ENCODE results near the gene PGS1.

The PGS1 gene

DNA sequence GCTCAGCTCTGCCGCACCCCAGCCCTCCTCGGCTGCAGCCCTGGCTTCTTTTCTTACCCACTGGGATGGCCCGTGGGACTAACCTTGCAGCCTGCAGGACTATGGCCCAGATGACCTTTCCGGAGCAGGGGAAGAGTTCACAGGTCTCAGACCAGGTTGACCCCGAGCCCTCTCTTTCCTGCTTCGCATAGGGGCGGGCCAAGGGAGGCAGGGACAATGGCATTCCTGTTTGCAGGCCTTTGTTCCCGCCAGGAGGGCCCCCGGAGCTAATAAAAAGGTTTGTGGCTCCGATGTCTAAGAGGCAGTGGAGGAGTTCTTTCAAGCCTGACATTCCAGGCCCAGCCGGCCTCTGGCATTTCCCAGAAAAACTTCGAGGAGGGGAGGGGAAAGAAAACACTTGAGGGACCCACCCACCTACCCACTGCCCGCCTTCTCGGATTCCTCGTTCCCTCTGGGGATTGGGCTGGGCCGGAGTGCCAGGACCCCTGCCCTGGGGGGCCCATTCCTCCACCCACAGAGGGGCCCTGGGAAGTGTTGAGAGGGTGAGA, 12.8 kb upstream of the PGS1 start:
- no peak for DNase-seq (ENCODE audit: low read depth)

DNA sequence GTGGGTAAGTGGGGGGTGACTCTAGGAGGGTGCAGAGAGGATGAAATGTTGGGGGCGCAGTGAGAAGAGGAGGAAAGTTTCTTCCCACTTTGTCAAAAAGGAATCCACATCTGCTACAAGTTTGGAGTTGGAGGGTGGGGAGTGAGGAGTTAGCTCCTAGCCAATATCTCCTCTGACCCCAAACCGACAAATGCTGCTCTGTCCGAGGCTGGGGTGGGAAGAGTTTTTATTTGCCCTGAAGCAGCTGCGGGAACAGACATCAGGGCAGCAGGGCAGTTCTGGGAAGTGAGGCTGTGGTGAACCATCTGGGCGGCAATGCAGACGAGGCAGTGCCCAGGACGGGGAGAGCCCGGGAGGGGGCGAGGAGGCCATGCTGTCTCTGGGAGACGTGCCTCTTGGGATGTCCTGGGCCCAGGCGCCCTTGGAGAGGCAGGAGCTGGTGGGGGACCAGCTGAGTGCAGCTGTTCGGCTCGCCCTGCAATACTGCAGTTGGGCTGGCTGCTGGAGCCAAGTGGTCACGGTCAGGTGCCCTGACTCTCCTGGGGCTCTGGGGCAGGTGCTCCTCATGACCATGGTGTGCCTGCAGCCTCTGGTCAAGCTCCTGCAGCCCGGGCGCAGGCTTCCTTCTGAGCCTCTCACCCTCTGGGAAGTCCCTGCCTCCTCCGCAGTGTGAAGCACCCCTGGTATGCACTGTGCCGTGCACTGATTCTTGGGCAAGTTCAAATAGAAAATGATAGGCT, 12.2 kb upstream of the PGS1 start:
- DNase-seq (ENCODE audit: low read depth) = no peak

DNA sequence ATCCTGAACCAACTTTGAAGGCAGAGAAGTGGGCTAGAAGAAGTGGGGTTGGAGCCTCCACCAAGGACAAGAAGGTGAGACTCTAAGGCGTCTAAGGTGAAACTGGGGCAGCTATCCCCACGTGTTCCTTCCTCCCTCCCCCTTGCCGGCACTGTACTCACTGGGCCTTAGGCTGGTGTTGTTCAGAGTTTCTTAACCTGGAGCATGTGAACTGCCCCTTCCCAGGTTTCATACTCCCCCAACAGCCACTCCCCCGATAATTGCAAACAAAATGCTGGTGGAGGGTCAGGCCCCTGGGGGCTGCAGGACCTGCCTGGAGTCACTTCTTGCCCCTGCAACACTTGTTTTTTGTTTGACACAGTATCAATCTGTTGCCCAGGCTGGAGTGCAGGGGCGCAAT, 11.3 kb upstream of the PGS1 start:
- DNase-seq (ENCODE audit: low read depth) = no peak

DNA sequence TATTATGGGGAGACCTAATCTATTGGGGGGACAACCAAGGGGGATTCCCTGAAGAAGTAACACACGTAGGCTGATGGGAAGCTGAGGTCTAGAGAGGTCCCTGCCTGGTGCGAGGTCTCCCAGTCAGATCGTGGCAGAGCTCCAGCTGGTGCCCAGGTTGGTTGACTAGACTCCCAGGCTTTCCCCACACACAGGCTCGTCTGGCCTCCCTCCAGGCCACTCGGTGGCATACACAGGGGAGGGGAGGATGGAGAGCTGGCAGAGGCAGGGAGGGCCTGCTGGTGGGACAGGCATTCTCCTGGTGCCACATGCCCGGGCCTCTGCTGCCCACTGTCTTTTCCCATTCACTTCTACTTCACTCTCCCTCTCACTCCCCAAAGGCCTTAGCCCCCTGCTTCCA, 10.1 kb upstream of the PGS1 start:
- DNase-seq (ENCODE audit: low read depth) = no peak

DNA sequence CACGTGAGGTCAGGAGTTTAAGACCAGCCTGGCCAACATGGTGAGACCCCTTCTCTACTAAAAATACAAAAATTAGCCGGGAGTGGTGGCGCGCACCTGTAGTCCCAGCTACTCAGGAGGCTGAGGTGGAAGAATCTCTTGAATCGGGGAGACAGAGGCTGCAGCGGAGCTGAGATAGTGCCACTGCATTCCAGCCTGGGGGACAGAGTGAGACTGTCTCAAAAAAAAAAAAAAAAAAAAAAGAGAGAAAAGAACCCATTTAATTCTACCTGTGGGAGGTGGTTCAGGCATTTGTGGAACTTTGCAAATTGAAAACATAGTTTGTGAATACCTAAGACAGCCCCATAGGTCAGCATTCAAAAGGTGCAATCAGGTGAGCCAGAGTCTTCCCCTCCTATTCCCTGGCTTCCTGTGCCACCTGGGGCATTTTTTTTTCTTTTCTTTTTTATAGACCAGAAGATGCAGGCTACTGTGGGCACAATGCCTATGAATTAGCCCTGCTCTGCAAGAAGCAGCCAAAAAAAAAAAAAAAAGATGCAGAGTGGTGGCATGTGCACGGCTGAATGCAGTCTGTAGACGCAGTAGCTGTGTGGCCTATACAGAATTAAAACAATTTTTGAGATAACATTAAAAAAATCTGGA, 9.5 kb upstream of the PGS1 start:
- DNase-seq (ENCODE audit: low read depth) = no peak

GRCh38 chr17:78369791-78370381, 8.6 kb upstream of the PGS1 start:
- DNase-seq (ENCODE audit: low read depth) = no peak

DNA sequence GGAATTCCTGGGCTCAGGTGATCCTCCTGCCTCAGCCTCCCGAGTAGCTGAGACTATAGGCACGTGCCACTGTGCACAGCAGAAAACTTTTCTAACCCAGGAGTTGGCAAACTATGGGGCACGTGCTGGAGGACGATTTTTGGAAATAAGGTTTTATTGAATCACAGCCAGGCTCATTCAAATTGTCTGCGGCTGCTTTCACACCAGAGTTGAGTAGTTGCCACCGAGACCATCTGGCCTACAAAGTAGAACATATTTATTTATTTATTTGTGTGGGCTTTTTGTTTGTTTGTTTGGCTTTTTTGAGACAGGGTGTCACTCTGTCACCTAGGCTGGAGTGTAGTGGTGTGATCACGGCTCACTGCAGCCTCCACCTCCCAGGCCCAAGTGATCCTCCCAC, 7.4 kb upstream of the PGS1 start:
- no peak for DNase-seq (ENCODE audit: low read depth)

GRCh38 chr17:78372841-78373240, 5.6 kb upstream of the PGS1 start:
- DNase-seq (ENCODE audit: low read depth) = no peak

DNA sequence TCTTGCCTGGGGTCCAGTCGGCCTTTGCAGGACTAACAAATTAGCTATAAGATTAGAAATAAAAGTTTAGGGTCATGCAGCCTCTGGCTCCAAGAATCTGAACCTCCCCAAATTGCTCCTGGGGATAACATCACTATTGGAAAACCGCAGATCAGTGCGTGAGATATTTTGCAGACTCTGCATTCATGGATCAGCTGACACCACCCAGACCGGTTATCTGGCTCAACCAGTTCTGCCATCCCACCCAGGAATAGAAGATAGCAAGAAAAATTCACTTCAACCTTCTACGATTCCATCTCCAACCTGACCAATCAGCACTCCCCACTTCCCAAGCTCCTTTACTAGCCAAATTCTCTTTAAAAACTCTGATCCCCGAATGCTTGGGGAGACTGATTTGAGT, 4.3 kb upstream of the PGS1 start:
- DNase-seq (ENCODE audit: low read depth) = no peak

GRCh38 chr17:78374631-78375274, 3.7 kb upstream of the PGS1 start:
- no peak for DNase-seq (ENCODE audit: low read depth)

DNA sequence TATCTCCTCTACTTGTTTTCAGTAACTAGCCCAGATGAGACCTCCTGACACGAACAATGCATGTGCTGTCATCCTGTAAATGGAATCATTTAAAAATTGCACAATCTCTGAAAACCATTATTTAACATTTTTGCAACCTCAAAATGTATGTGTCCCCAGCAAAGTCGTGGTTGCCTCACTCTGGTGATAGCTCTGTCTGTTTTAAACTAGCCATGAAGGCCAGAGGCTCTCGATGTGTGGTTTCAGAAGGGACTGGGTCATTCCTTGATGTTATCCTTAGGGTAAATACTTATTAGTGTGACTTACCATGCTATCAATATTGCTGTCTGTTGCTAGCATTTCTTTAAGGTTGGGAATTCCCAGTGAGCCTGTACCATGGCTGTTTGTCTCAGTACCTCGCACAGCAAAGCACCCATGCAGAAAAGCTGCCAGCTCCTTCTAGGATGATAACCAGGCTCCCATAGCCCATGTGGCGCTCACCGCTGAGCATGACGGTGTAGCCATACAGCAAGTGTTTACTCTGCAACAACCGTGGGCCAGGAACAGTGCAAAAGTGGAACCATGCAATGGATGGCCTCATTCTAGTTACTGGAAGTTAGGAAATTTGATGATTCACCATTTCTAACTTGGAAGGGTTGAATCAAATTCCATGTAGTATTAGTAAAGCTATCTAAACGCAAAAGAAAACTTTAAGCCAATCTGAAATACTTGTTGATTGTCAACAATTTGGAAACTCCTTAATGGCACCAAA, 2.9 kb upstream of the PGS1 start:
- DNase-seq (ENCODE audit: low read depth) = no peak

- no peak for DNase-seq (ENCODE audit: low read depth)
These were observed 2.3 kb upstream of the PGS1 start for GRCh38 chr17:78376161-78376560.

DNA sequence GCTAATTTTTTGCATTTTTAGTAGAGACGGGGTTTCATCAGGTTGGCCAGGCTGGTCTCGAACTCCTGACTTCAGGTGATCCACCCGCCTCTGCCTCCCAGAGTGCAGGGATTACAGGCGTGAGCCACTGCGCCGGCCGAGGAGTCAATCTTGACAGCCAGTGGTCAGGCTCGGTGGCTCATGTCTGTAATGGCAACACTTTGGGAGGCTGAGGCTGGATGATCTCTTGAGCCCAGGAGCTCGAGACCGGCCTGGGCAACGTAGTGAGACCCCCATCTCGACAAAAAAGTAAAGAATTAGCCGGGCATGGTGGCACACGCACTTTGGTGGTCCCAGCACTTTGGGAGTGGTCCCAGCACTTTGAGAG, 608 bp upstream of the PGS1 start:
- no peak for DNase-seq (ENCODE audit: low read depth)

DNA sequence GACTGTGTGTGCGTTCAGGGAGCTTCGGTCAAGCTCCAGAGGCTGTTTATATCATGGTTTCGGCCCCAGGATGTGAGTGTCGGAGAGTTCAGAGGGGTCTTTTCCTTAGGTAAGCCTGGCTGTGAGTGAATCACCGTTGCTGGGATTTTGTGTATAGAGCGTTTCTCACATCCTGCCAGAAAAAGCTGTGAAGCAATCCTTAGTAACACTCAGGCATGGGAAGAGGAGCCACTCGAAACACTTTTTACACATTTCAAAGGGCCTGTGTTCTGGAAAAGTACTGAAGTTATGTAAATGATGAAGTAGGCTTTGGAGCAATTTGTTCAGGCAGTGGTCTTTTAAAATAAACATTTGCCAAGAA, 662 bp downstream of the PGS1 start:
- DNase-seq (ENCODE audit: low read depth) = no peak

DNA sequence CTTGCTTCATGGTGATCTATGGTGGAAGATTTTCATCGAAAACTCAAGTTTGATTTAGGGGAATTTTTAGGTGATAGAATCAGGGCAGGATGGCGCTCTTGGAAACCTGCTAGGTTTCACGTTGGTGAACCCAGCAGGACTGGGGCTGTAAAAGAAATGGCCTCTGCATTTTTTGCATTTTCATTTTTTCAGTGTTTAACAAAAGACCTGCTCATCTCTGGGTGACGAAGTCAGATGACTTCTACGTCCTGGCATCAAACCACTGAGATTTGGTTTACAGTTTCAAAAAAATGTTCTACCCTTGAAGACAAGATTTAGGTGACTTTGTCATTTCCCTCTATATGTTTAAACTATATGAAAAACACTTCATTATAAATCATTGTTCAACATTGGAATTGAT, 1.9 kb downstream of the PGS1 start:
- no peak for DNase-seq (ENCODE audit: low read depth)

- no peak for DNase-seq (ENCODE audit: low read depth)
These were observed 3.3 kb downstream of the PGS1 start for GRCh38 chr17:78381601-78382232.

DNA sequence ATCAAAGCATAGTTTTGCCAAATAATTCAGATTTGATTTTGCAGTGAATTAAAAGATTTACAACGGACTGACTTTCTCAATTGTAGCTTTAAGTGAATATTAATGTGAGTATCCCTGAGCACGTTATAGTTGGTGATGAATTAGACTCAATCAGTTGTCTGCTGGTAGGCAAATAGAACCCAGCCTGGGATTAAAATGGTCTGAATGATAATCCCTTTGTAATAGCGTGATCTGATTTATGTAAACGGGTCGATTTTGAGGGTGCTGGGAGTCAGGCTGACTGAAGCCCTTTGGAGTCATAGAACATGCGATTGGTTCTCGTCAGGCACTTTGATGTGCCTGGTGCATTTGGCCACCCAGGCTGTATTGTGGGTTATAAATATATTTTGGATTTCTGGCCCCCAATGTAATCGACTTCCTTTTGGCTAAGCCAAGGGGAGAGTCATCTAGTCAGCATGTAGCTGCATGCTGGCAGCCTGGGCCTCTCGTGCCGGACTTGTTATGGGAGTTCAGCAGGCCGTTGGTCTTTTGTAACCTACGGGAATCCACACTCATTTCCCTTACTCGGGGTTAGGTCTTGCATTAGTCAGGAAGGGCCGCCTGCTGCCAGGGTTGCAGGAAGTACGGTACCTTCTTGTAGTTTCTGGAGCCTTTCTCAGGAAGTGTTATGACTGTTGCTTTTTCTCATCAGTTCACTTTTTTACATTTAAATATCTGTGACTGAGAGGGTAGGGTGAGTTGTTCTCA, 5.4 kb downstream of the PGS1 start:
- DNase-seq (ENCODE audit: low read depth) = no peak

- DNase-seq (ENCODE audit: low read depth) = no peak
These were observed 6.2 kb downstream of the PGS1 start for GRCh38 chr17:78384479-78385175.

- no peak for DNase-seq (ENCODE audit: low read depth)
These were observed 9.8 kb downstream of the PGS1 start for GRCh38 chr17:78387977-78388941.

Measured in stimulated activated CD8-positive, alpha-beta memory T cell treated with anti-CD3 and anti-CD28 coated beads, Interleukin-7, amount 100 ng/mL, for 24 hours (primary cell).